H9 (cell line): ENCODE measurements around the gene MAP3K19. TPM values are rescaled to one million over a fixed set of nuclear protein-coding genes. Genes with fewer than 3 reads are reported as not detected.

ENCODE experiments used
- DNase-seq: peaks from one replicate; pipeline ENCODE4 v3.0.0-alpha.2; 2017
- H2AFZ ChIP-seq: one replicate; pipeline ENCODE4 v1.6.1; 2013; ENCODE audit warnings: mild to moderate bottlenecking, low read length, control low read depth, moderate library complexity
- H2AK5ac ChIP-seq: 2 replicates; pipeline ENCODE4 v1.6.1; 2013; ENCODE audit warnings: low read length, control low read depth, mixed read lengths; ENCODE audit not compliant: insufficient read length
- H2BK120ac ChIP-seq: one replicate; pipeline ENCODE4 v1.6.1; 2013; ENCODE audit warnings: low read depth, mild to moderate bottlenecking, low read length, control low read depth, inconsistent platforms; ENCODE audit not compliant: poor library complexity, severe bottlenecking
- H2BK12ac ChIP-seq: 2 replicates; pipeline ENCODE4 v1.6.1; 2013; ENCODE audit warnings: low read length, control low read depth, mixed read lengths, low read depth; ENCODE audit not compliant: insufficient read length
- H2BK15ac ChIP-seq: 2 replicates; pipeline ENCODE4 v1.6.1; 2013; ENCODE audit warnings: low read depth, low read length, control low read depth
- H2BK20ac ChIP-seq: one replicate; pipeline ENCODE4 v1.6.1; 2013; ENCODE audit warnings: low read depth, mild to moderate bottlenecking, low read length, control low read depth, inconsistent platforms; ENCODE audit not compliant: poor library complexity, severe bottlenecking
- H2BK5ac ChIP-seq: 2 replicates; pipeline ENCODE4 v1.6.1; 2013; ENCODE audit warnings: low read length, control low read depth, mixed read lengths; ENCODE audit not compliant: insufficient read length
- H3K14ac ChIP-seq: 2 replicates; pipeline ENCODE4 v1.6.1; 2013; ENCODE audit warnings: low read length, control low read depth; ENCODE audit not compliant: insufficient read depth
- H3K18ac ChIP-seq: 2 replicates; pipeline ENCODE4 v1.6.1; 2013; ENCODE audit warnings: low read depth, mild to moderate bottlenecking, mixed read lengths, low read length, control low read depth; ENCODE audit not compliant: insufficient read length
- H3K23ac ChIP-seq: 2 replicates; pipeline ENCODE4 v1.6.1; 2013; ENCODE audit warnings: low read length, control low read depth, mixed read lengths, low read depth; ENCODE audit not compliant: insufficient read length
- H3K23me2 ChIP-seq: 2 replicates; pipeline ENCODE4 v1.6.1; 2013; ENCODE audit warnings: low read depth, mild to moderate bottlenecking, mixed read lengths, low read length, control low read depth; ENCODE audit not compliant: insufficient read length, poor library complexity, severe bottlenecking
- H3K27ac ChIP-seq: 2 replicates; pipeline ENCODE4 v1.5.1; 2013; ENCODE audit warnings: low read length, control low read depth, mixed read lengths, low read depth; ENCODE audit not compliant: insufficient read length
- H3K27me3 ChIP-seq: 2 replicates; pipeline ENCODE4 v1.6.1; 2013; ENCODE audit warnings: low read length, control low read depth, inconsistent platforms; ENCODE audit not compliant: insufficient read depth
- H3K4ac ChIP-seq: 2 replicates; pipeline ENCODE4 v1.6.1; 2013; ENCODE audit warnings: low read depth, mild to moderate bottlenecking, control low read depth, inconsistent platforms, low read length, moderate library complexity
- H3K4me1 ChIP-seq: 2 replicates; pipeline ENCODE4 v1.6.1; 2013; ENCODE audit warnings: low read length, control low read depth, inconsistent platforms; ENCODE audit not compliant: insufficient read depth
- H3K4me2 ChIP-seq: 2 replicates; pipeline ENCODE4 v1.6.1; 2013; ENCODE audit warnings: low read length, control low read depth, mixed read lengths; ENCODE audit not compliant: insufficient read length, insufficient read depth
- H3K56ac ChIP-seq: 2 replicates; pipeline ENCODE4 v1.6.1; 2013; ENCODE audit warnings: low read depth, mild to moderate bottlenecking, mixed read lengths, low read length, control low read depth; ENCODE audit not compliant: insufficient read length
- H3K79me1 ChIP-seq: 2 replicates; pipeline ENCODE4 v1.6.1; 2013; ENCODE audit warnings: low read depth, mild to moderate bottlenecking, moderate library complexity, low read length, control low read depth, inconsistent platforms; ENCODE audit not compliant: insufficient read depth, poor library complexity, severe bottlenecking
- H3K79me2 ChIP-seq: 2 replicates; pipeline ENCODE4 v1.6.1; 2013; ENCODE audit warnings: low read length, control low read depth, inconsistent platforms; ENCODE audit not compliant: insufficient read depth
- H3K9ac ChIP-seq: 2 replicates; pipeline ENCODE4 v1.6.1; 2013; ENCODE audit warnings: low read length, control low read depth, mixed read lengths; ENCODE audit not compliant: insufficient read length; ENCODE audit errors: extremely low read depth
- H3K9me3 ChIP-seq: one replicate; pipeline ENCODE4 v1.6.1; 2013; ENCODE audit warnings: low read depth, low read length, inconsistent platforms; ENCODE audit not compliant: control insufficient read depth
- H3T11ph ChIP-seq: one replicate; pipeline ENCODE4 v1.6.1; 2013; ENCODE audit warnings: mild to moderate bottlenecking, low read length, control low read depth, inconsistent platforms
- H4K20me1 ChIP-seq: one replicate; pipeline ENCODE4 v1.6.1; 2013; ENCODE audit not compliant: control insufficient read depth, insufficient read length, insufficient read depth
- H4K5ac ChIP-seq: 2 replicates; pipeline ENCODE4 v1.6.1; 2013; ENCODE audit warnings: low read depth, mild to moderate bottlenecking, mixed read lengths, low read length, control low read depth; ENCODE audit not compliant: insufficient read length
- H4K8ac ChIP-seq: replicated peaks from 2 replicates; pipeline ENCODE4 v1.6.1; 2013; ENCODE audit warnings: low read length, control low read depth, mixed read lengths, low read depth; ENCODE audit not compliant: insufficient read length
- H4K91ac ChIP-seq: 2 replicates; pipeline ENCODE4 v1.6.1; 2013; ENCODE audit warnings: low read depth, mild to moderate bottlenecking, moderate library complexity, mixed read lengths, low read length, control low read depth; ENCODE audit not compliant: insufficient read length
- H3K27ac Mint-ChIP-seq, 3 experiments: 2 replicates in 2 of 3; 3 replicates in 1 of 3; pipeline ENCODE4 v1.8.0; 2020 to 2021; ENCODE audit warnings: mixed read lengths in 3 of 3, mild to moderate bottlenecking in 1 of 3, moderate library complexity in 1 of 3
- H3K27me3 Mint-ChIP-seq: 2 replicates; pipeline ENCODE4 v1.8.0; 2021; ENCODE audit warnings: low read depth, mild to moderate bottlenecking, moderate library complexity, mixed read lengths
- H3K36me3 Mint-ChIP-seq, 3 experiments: 2 replicates in 2 of 3; 3 replicates in 1 of 3; pipeline ENCODE4 v1.8.0; 2020 to 2021; ENCODE audit warnings: low read depth in 3 of 3, mixed read lengths in 3 of 3; ENCODE audit not compliant: insufficient read depth in 1 of 3
- H3K4me1 Mint-ChIP-seq, 2 experiments: 2 replicates each; pipeline ENCODE4 v1.8.0; 2020; ENCODE audit warnings: mixed read lengths in 2 of 2
- H3K4me3 Mint-ChIP-seq, 2 experiments: 2 replicates in 1 of 2; 3 replicates in 1 of 2; pipeline ENCODE4 v1.8.0; 2020 to 2021; ENCODE audit warnings: mild to moderate bottlenecking in 2 of 2, mixed read lengths in 2 of 2, moderate library complexity in 1 of 2
- H3K9me3 Mint-ChIP-seq, 2 experiments: 2 replicates in 1 of 2; 3 replicates in 1 of 2; pipeline ENCODE4 v1.8.0; 2020; ENCODE audit warnings: mild to moderate bottlenecking in 2 of 2, mixed read lengths in 2 of 2, moderate library complexity in 1 of 2
- CTCF ChIP-seq: fragments of 200-600 bp; sonication (generic); conservative IDR thresholded peaks from 3 replicates; pipeline ENCODE4 v1.8.0; 2021; ENCODE audit warnings: antibody characterized with exemption, mild to moderate bottlenecking
- WGBS: extraction: QIAGEN DNeasy Blood & Tissue Kit; methylation state at CpG from one replicate; pipeline ENCODE4 v1.1.7; 2013; ENCODE audit warnings: missing lambda C conversion rate, low lambda C conversion rate, mixed read lengths; ENCODE audit not compliant: insufficient read length; ENCODE audit errors: extremely low coverage; 5-methylcytosine and 5-hydroxymethylcytosine counted together
- total RNA-seq: library from RNA; stranded (reverse); gene quantifications from 2 replicates; pipeline ENCODE4 v1.2.1, GENCODE V29; 2021

MAP3K19 gene
- total RNA-seq, 1 experiment from 2014 or later, result not detected

GRCh38 chr2:134934641-134935040 is 112.6 kb downstream of the MAP3K19 start:
- H3K27ac Mint-ChIP-seq, result peak overlapping the region in 1 of 3 experiments; percentile 50; a peak in 1 of 7 replicates
- no peak for TF ChIP-seq CTCF
- H2BK120ac ChIP-seq, result no peak overlapping the region
- no peak overlapping the region for H2AK5ac ChIP-seq
- H3K4me3 Mint-ChIP-seq, result no peak overlapping the region
- H2BK15ac ChIP-seq, result no peak overlapping the region
- no peaks in the 10 kb centered on the region for H3K27me3 ChIP-seq
- no peaks in the 10 kb centered on the region for H3K27me3 Mint-ChIP-seq
- H4K91ac ChIP-seq, result no peak overlapping the region
- no peak for DNase-seq
- no peak overlapping the region for H2AFZ ChIP-seq
- no peak overlapping the region for H3K4me2 ChIP-seq
- H4K5ac ChIP-seq, result no peak overlapping the region
- H3K9me3 Mint-ChIP-seq, result no peaks in the 10 kb centered on the region
- peaks cover 33% of the 10 kb centered on the region; the same call in 1 of the 2 replicates for H3K79me2 ChIP-seq
- H2BK12ac ChIP-seq, result no peak overlapping the region
- no peaks in the 10 kb centered on the region for H3K23me2 ChIP-seq
- H4K20me1 ChIP-seq, result no peaks in the 10 kb centered on the region
- peaks cover 14 to 18% of the 10 kb centered on the region in 2 experiments for H3K4me1 Mint-ChIP-seq
- no peak overlapping the region for H3K9ac ChIP-seq
- H3K4ac ChIP-seq, result no peak overlapping the region
- WGBS, result no CpG with 5 or more reads among the region's 1 CpG
- H3K27ac ChIP-seq, result no peak overlapping the region
- no peak overlapping the region for H3K14ac ChIP-seq
- no peak overlapping the region for H2BK5ac ChIP-seq
- H4K8ac ChIP-seq, result no peak overlapping the region
- no peak overlapping the region for H3K23ac ChIP-seq
- no peak overlapping the region for H3K18ac ChIP-seq
- H3K4me1 ChIP-seq, result no peaks in the 10 kb centered on the region
- peaks cover 2% of the 10 kb centered on the region for H3K79me1 ChIP-seq
- H3K9me3 ChIP-seq, result no peaks in the 10 kb centered on the region
- H3K36me3 Mint-ChIP-seq, result peaks cover 21 to 46% (median 36%) of the 10 kb centered on the region in 3 experiments; a peak in 6 of 7 replicates
- no peak overlapping the region for H3K56ac ChIP-seq
- H3T11ph ChIP-seq, result no peak overlapping the region
- H2BK20ac ChIP-seq, result no peak overlapping the region
